GM12872 (cell line): ENCODE data around the gene KCNK16.

Experiments
- TF ChIP-seq, protein P1 (sequence below): IDR thresholded peaks from 3 replicates; pipeline ENCODE4 v1.5.1; 2011; ENCODE audit warnings: low read depth, mild to moderate bottlenecking, low read length, moderate library complexity; ENCODE audit not compliant: insufficient read depth

Gene KCNK16

DNA sequence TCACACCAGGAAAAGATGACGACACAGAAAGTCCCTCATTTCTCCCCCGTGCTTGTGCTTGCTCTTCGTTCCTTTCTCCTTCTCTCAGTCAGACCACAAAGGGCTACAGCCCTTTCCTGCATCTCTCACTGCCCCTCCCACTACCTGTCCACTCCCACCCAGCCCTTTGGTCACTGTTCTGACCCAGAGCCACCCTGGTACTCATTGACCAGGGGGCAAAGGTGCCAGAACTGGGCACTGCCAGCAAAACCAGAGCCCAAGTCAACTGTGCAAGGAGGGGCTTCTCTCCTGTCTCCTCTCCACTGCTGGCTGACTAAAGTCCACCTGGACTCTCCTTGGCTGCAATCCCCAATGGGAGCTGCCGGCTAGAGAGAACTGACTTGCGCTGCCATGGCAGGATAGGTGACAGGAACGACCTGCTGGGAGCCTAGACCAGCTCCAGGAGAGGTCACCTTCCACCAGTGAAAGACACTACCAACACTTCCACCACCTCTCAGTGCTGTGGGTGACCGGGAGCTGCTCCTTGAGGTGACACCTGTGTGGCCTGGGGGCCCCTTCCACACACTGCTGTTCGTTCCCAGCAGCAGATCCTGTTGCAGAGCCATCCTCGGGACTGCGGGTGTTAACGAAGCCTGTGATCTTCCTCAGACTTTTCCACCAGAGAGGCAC is 41.1 kb downstream of the KCNK16 start:
- TF ChIP-seq, protein P1, sequence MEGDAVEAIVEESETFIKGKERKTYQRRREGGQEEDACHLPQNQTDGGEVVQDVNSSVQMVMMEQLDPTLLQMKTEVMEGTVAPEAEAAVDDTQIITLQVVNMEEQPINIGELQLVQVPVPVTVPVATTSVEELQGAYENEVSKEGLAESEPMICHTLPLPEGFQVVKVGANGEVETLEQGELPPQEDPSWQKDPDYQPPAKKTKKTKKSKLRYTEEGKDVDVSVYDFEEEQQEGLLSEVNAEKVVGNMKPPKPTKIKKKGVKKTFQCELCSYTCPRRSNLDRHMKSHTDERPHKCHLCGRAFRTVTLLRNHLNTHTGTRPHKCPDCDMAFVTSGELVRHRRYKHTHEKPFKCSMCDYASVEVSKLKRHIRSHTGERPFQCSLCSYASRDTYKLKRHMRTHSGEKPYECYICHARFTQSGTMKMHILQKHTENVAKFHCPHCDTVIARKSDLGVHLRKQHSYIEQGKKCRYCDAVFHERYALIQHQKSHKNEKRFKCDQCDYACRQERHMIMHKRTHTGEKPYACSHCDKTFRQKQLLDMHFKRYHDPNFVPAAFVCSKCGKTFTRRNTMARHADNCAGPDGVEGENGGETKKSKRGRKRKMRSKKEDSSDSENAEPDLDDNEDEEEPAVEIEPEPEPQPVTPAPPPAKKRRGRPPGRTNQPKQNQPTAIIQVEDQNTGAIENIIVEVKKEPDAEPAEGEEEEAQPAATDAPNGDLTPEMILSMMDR: no peak

DNA sequence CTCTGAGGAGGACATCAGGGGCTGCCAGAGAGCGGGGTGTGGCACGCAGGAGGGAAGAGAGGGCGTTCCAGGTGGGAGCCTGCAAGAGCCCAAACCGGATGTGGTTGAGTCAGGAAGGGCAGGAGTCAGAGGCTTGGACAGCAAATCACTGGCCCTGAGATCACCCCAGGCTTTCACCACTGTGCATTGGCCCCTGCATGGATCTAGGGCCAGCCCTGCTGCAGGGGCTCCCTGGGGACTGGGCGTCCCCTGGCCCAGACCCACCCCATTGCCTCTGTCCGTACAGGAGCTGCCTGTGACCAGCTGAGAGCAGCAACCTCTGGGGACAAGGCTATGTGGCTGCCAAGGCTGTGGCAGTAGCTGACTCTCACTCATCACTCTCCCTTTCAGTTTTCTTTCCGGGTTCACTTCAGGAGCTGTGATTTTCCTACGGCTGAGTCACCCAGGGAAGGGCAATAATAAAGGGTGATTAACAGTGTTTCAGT is 42.2 kb downstream of the KCNK16 start:
- TF ChIP-seq, protein P1: no peak

DNA sequence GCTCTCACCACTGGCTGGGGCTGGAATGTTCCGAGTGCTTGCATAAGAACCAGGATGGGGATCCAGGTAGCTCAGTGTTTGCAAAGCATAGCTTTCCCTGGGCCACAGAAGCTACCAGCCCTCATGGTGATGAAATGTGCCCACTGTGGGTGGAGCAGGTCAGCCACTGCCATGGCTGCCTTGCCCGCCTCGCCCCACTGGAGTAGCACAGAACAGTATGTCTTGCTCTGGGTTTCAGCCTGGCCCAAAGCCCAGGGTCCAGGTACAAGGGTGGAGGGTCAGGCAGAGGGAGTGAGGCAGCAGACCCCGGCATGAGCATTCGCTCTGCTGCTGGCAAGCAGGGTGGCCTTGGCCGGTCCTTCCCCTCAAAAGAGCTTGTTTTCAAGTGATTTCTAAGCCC is 43.0 kb downstream of the KCNK16 start:
- TF ChIP-seq, protein P1: no peak

DNA sequence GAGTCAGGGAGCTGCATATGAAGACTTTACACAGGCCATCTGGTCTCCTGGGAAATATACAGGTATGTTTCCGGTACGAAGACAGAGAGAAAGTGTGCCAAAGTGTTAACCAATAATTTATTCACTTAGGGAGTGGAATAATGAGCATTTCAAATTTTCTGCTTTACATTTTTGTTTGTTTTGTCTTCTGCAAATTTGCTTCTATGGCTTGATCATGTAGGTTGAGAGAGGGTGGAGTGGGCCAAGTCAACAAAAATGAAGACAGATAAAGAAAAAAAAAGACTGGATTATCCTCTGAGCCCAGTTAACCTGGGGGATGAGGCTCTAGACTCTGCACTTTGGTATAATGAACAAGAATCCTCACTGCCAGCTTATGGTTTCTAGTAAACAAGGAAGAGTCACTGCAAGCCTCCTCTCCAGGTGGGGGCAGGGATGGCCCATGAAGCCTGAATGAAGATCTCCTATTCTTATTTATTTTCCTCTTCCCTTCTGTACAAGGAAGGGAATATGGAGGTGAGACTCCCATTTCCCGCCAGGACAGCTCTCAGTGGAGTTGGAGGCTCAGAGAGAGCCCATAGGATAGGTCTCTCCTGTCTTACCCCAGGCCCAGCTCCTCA is 46.0 kb downstream of the KCNK16 start:
- TF ChIP-seq, protein P1: no peak

- TF ChIP-seq, protein P1: no peak
Measured at GRCh38 chr6:39274903-39275302, 47.6 kb downstream of the KCNK16 start.

- TF ChIP-seq, protein P1: no peak
Measured at GRCh38 chr6:39274471-39274870, 48.0 kb downstream of the KCNK16 start.

DNA sequence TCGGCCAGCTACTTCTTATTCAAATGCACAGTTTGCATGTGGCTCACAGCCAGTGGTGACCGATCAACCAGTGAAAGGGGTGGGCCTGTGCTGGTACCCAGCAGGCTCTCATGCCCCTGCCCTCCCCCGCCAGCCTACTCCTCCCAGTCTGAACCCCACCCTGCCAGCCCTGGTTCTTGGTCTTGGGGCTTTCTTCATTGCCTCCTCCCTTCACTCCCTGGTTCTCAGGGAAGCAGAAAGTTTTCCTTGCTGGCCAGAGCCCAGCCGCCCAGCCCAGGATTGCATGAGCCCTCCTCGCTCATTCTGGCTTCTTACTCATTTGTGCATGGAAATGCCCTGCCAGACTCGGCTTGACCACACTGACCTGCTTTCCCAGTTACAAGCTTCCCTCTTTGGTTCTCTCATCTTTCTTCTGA is 49.1 kb downstream of the KCNK16 start:
- TF ChIP-seq, protein P1: no peak
